ENCODE data around the gene SEZ6L2. TPM values are rescaled to one million over a fixed set of nuclear protein-coding genes. Genes with fewer than 3 reads are reported as not detected.

The SEZ6L2 gene
- total RNA-seq, 1 donor from 2014 or later = 2.1 TPM

DNA sequence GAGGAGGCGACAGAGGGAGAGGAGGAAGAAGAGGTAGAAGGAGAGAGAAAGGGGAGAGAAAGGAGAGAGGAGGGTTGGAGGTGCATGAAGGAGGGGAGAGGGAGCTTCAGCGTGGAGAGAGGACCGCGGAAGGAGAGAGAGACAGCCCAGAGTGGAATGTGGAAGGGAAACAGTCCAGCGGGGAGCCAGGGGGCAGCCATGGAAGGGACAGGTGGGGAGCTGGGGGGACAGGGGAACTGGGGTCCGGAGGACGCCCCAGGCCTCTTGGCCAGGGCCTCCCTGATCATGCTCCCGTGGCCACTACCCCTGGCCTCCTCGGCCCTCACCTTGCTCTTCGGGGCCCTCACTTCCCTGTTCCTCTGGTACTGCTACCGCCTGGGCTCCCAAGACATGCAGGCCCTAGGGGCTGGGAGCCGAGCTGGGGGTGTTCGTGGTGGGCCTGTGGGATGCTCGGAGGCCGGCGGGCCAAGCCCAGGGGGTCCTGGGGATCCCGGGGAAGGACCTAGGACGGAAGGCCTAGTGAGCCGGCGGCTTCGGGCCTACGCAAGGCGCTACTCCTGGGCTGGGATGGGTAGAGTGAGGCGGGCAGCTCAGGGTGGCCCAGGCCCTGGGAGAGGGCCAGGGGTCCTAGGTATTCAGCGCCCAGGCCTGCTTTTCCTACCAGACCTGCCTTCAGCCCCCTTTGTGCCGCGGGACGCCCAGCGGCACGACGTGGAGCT, 1.7 kb upstream of the SEZ6L2 start:
- peaks cover 4 to 8% (median 7%) of the 10 kb centered on the region in 3 donors for H3K4me1 ChIP-seq (ENCODE audit: control insufficient read depth in 3 of 3, insufficient read depth in 3 of 3, low read length in 3 of 3)
- H3K27ac ChIP-seq (ENCODE audit: low read depth, low read length) = no peak overlapping the region
- H3K4me3 ChIP-seq (ENCODE audit: low read length in 3 of 3) = peak overlapping the region in 2 of 3 donors; percentile 22 to 48
- no peaks in the 10 kb centered on the region for H3K9me3 ChIP-seq (ENCODE audit: control insufficient read depth in 3 of 3, low read length in 3 of 3)
- peaks cover 26 to 40% (median 40%) of the 10 kb centered on the region in 3 donors for H3K27me3 ChIP-seq (ENCODE audit: control insufficient read depth in 3 of 3, insufficient read depth in 3 of 3, low read length in 3 of 3)
- no peak overlapping the region for H3K9ac ChIP-seq (ENCODE audit: low read depth in 1 of 3, low read length in 3 of 3)
- H3K36me3 ChIP-seq (ENCODE audit: control insufficient read depth in 3 of 3, insufficient read depth in 3 of 3, low read length in 3 of 3) = no peaks in the 10 kb centered on the region

DNA sequence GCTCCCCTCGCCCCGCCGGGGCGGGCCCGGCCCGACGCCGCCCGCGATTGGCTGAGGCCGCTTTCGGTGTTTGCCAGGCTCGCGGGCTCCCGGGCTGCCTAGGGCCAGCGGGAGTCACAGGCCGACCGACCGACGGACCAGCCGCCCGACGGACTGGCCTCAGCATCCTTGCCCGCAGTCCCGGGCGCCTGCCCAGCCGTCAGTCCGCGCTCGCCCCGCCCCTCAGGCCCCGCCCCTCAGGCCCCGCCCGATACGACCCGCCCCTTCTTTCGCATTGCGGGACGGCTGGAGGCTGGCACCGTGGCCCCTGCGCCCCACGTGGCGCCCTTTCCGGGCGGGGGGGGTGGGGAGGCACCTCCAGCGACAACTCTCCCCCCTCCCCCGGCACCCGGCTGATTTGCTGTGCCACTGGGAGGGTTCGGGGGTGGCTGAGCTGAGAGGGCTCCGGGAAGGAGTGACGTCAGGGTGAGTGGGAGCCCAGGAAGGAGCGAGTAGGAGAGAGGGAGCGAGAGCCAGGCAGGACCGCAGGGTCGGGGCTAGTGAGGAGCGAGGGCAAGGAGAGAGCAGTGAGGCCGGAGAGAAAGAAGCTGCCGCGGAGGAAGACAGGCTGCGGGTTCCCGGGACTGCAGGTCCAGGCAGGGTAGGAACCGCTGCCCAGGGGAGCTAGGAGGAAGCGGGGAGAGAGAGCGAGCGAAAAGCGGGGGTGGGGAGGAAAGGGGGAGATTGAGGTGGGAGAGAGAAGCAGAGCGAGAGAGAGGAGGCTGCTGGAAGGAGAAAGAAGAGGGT, 945 bp upstream of the SEZ6L2 start, which contains the start of gene ASPHD1:
Gene ASPHD1 (plus strand): TSS at position 387 of the 786 bp plus-strand sequence. CDS start 484 bp downstream, outside the sequence.
- Histone ChIP-seq H3K9ac (ENCODE audit: low read depth in 1 of 3, low read length in 3 of 3) (no peak within 1 kb of the TSS), H3K27me3 (ENCODE audit: control insufficient read depth in 3 of 3, insufficient read depth in 3 of 3, low read length in 3 of 3) (peaks cover 26 to 40% (median 40%) of the 10 kb centered on the region in 3 donors), H3K36me3 (ENCODE audit: control insufficient read depth in 3 of 3, insufficient read depth in 3 of 3, low read length in 3 of 3) (no peaks in the 10 kb centered on the region), H3K27ac (ENCODE audit: low read depth, low read length) (no peak within 1 kb of the TSS), H3K4me3 (ENCODE audit: low read length in 3 of 3) (peak within 1 kb of the TSS in 2 of 3 donors; percentile 48 to 63), H3K4me1 (ENCODE audit: control insufficient read depth in 3 of 3, insufficient read depth in 3 of 3, low read length in 3 of 3) (peaks cover 4 to 8% (median 7%) of the 10 kb centered on the region in 3 donors), H3K9me3 (ENCODE audit: control insufficient read depth in 3 of 3, low read length in 3 of 3) (no peaks in the 10 kb centered on the region)

- no peaks in the 10 kb centered on the region for H3K9me3 ChIP-seq (ENCODE audit: control insufficient read depth in 3 of 3, low read length in 3 of 3)
- no peak overlapping the region for H3K4me3 ChIP-seq (ENCODE audit: low read length in 3 of 3)
- no peaks in the 10 kb centered on the region for H3K36me3 ChIP-seq (ENCODE audit: control insufficient read depth in 3 of 3, insufficient read depth in 3 of 3, low read length in 3 of 3)
- no peak overlapping the region for H3K9ac ChIP-seq (ENCODE audit: low read depth in 1 of 3, low read length in 3 of 3)
- peaks cover 26 to 40% (median 37%) of the 10 kb centered on the region in 3 donors for H3K27me3 ChIP-seq (ENCODE audit: control insufficient read depth in 3 of 3, insufficient read depth in 3 of 3, low read length in 3 of 3)
- no peak overlapping the region for H3K27ac ChIP-seq (ENCODE audit: low read depth, low read length)
- peaks cover 4 to 8% (median 7%) of the 10 kb centered on the region in 3 donors for H3K4me1 ChIP-seq (ENCODE audit: control insufficient read depth in 3 of 3, insufficient read depth in 3 of 3, low read length in 3 of 3)
These were observed 390 bp downstream of the SEZ6L2 start for GRCh38 chr16:29898804-29899515.

DNA sequence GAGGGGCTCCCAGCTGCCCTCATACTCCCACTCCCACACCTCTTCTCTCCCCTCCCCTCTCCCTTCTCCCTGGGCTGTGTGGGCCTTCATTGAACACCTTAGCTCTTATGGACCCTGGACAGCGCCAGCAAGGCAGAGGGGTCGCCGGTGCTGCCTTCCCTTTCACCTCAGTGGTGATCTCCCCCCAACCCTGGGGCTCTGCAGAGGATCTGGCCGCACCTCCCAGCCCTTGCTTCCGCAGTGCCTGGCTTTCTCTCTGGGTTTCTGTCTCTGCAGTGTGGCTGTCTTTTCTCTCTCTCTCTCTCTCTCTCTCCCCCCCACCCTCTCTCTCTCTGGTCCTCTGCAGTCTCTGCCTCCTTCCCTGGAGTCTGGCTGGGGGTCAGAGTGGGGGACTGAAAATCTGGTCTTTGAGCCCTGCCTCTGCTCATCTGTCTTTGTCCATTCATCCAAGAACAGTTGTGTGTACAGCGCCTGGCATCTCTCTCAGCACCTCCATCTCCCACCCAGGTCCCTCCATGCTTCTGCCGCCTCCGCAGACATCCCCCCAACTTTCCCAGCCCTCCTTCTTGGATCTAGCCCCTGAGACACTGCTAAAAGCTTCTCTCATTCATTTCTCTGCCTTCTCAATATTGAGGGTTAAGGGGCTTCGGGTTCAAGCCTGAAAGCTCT, 1.1 kb downstream of the SEZ6L2 start:
- H3K9ac ChIP-seq (ENCODE audit: low read depth in 1 of 3, low read length in 3 of 3) = no peak overlapping the region
- H3K4me1 ChIP-seq (ENCODE audit: control insufficient read depth in 3 of 3, insufficient read depth in 3 of 3, low read length in 3 of 3) = peaks cover 4 to 8% (median 7%) of the 10 kb centered on the region in 3 donors
- no peak overlapping the region for H3K27ac ChIP-seq (ENCODE audit: low read depth, low read length)
- H3K9me3 ChIP-seq (ENCODE audit: control insufficient read depth in 3 of 3, low read length in 3 of 3) = no peaks in the 10 kb centered on the region
- H3K4me3 ChIP-seq (ENCODE audit: low read length in 3 of 3) = no peak overlapping the region
- H3K27me3 ChIP-seq (ENCODE audit: control insufficient read depth in 3 of 3, insufficient read depth in 3 of 3, low read length in 3 of 3) = peaks cover 26 to 40% (median 37%) of the 10 kb centered on the region in 3 donors
- H3K36me3 ChIP-seq (ENCODE audit: control insufficient read depth in 3 of 3, insufficient read depth in 3 of 3, low read length in 3 of 3) = no peaks in the 10 kb centered on the region

DNA sequence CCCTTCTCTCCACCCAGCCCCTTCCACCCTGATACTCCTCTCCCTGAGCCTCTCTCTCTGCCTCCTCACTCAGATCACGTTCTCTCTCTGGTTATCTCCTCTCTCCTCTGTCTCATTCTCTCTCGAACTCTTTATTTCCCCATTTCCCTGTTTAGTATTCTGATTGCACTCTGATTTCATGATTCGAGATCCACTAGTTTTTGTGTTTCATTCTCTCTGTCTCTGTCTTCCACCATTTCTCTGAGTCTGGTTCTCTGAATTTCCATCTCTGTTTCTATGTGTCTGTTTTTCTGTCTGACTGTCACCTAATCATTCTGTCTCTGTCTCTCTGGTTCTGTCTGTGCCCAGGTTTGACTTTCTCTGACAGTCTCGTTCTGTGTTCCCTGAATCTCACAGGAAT, 2.0 kb downstream of the SEZ6L2 start:
- Histone ChIP-seq H3K4me3 (ENCODE audit: low read length in 3 of 3) (no peak overlapping the region), H3K9me3 (ENCODE audit: control insufficient read depth in 3 of 3, low read length in 3 of 3) (no peaks in the 10 kb centered on the region), H3K27ac (ENCODE audit: low read depth, low read length) (no peak overlapping the region), H3K27me3 (ENCODE audit: control insufficient read depth in 3 of 3, insufficient read depth in 3 of 3, low read length in 3 of 3) (peaks cover 26 to 40% (median 37%) of the 10 kb centered on the region in 3 donors), H3K4me1 (ENCODE audit: control insufficient read depth in 3 of 3, insufficient read depth in 3 of 3, low read length in 3 of 3) (peaks cover 4 to 8% (median 7%) of the 10 kb centered on the region in 3 donors), H3K36me3 (ENCODE audit: control insufficient read depth in 3 of 3, insufficient read depth in 3 of 3, low read length in 3 of 3) (no peaks in the 10 kb centered on the region), H3K9ac (ENCODE audit: low read depth in 1 of 3, low read length in 3 of 3) (no peak overlapping the region)

- H3K9me3 ChIP-seq (ENCODE audit: control insufficient read depth in 3 of 3, low read length in 3 of 3) = no peaks in the 10 kb centered on the region
- H3K4me1 ChIP-seq (ENCODE audit: control insufficient read depth in 3 of 3, insufficient read depth in 3 of 3, low read length in 3 of 3) = peaks cover 4 to 8% (median 7%) of the 10 kb centered on the region in 3 donors
- H3K27me3 ChIP-seq (ENCODE audit: control insufficient read depth in 3 of 3, insufficient read depth in 3 of 3, low read length in 3 of 3) = peaks cover 26 to 39% (median 36%) of the 10 kb centered on the region in 3 donors
- no peak overlapping the region for H3K4me3 ChIP-seq (ENCODE audit: low read length in 3 of 3)
- no peaks in the 10 kb centered on the region for H3K36me3 ChIP-seq (ENCODE audit: control insufficient read depth in 3 of 3, insufficient read depth in 3 of 3, low read length in 3 of 3)
- no peak overlapping the region for H3K27ac ChIP-seq (ENCODE audit: low read depth, low read length)
- H3K9ac ChIP-seq (ENCODE audit: low read depth in 1 of 3, low read length in 3 of 3) = no peak overlapping the region
These were observed 2.5 kb downstream of the SEZ6L2 start for GRCh38 chr16:29896841-29897240.

DNA sequence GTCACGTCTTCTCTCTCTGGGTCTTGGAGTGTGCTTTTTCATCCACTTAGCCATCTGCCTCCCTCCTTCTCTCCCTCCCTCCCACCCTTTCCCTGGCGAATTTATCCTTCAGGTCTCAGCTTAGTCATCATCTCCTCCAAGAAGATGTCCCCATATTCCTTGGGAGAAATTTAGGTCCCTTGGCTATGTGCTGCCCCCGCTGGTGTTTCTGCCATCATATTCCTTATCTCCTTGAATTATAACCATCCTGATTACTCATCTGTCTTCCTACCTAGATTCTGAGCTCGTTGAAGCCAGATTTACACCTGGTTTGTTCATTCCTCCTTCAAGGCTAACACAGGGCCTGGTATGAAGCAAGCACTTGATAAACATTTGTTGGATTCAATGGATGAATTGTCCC, 5.0 kb downstream of the SEZ6L2 start:
- H3K9me3 ChIP-seq (ENCODE audit: control insufficient read depth in 3 of 3, low read length in 3 of 3) = no peaks in the 10 kb centered on the region
- no peak overlapping the region for H3K4me3 ChIP-seq (ENCODE audit: low read length in 3 of 3)
- H3K9ac ChIP-seq (ENCODE audit: low read depth in 1 of 3, low read length in 3 of 3) = no peak overlapping the region
- H3K27me3 ChIP-seq (ENCODE audit: control insufficient read depth in 3 of 3, insufficient read depth in 3 of 3, low read length in 3 of 3) = peaks cover 14 to 27% (median 17%) of the 10 kb centered on the region in 3 donors
- H3K27ac ChIP-seq (ENCODE audit: low read depth, low read length) = no peak overlapping the region
- no peaks in the 10 kb centered on the region for H3K36me3 ChIP-seq (ENCODE audit: control insufficient read depth in 3 of 3, insufficient read depth in 3 of 3, low read length in 3 of 3)
- no peaks in the 10 kb centered on the region for H3K4me1 ChIP-seq (ENCODE audit: control insufficient read depth in 3 of 3, insufficient read depth in 3 of 3, low read length in 3 of 3)

DNA sequence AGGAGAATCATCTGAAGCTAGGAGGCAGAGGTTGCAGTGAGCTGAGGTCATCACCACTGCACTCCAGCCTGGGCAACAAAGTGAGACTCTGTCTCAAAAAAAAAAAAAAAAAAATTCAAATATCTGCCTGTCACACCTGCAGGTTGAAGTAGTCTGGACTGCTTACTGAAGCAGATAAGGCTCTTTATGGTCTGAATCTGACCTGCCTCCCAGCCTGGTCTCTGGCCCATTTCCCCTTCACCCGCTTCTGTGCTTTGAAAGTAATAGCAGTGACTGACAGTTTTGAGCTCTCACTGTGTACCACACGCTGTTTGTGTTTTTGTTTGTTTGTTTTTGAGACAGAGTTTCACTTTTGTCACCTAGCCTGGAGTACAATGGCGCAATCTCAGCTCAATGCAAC, 5.8 kb downstream of the SEZ6L2 start:
- Histone ChIP-seq H3K9ac (ENCODE audit: low read depth in 1 of 3, low read length in 3 of 3) (no peak overlapping the region), H3K4me1 (ENCODE audit: control insufficient read depth in 3 of 3, insufficient read depth in 3 of 3, low read length in 3 of 3) (no peaks in the 10 kb centered on the region), H3K4me3 (ENCODE audit: low read length in 3 of 3) (no peak overlapping the region), H3K27me3 (ENCODE audit: control insufficient read depth in 3 of 3, insufficient read depth in 3 of 3, low read length in 3 of 3) (peaks cover 11 to 21% (median 14%) of the 10 kb centered on the region in 3 donors), H3K9me3 (ENCODE audit: control insufficient read depth in 3 of 3, low read length in 3 of 3) (no peaks in the 10 kb centered on the region), H3K27ac (ENCODE audit: low read depth, low read length) (no peak overlapping the region), H3K36me3 (ENCODE audit: control insufficient read depth in 3 of 3, insufficient read depth in 3 of 3, low read length in 3 of 3) (no peaks in the 10 kb centered on the region)

- H3K9me3 ChIP-seq (ENCODE audit: control insufficient read depth in 3 of 3, low read length in 3 of 3) = no peaks in the 10 kb centered on the region
- no peak overlapping the region for H3K27ac ChIP-seq (ENCODE audit: low read depth, low read length)
- H3K36me3 ChIP-seq (ENCODE audit: control insufficient read depth in 3 of 3, insufficient read depth in 3 of 3, low read length in 3 of 3) = no peaks in the 10 kb centered on the region
These were observed 6.9 kb downstream of the SEZ6L2 start for GRCh38 chr16:29892458-29892813.

More at GRCh38 chr16:29892458-29892813, 6.9 kb downstream of the SEZ6L2 start:
- peaks cover under 1 to 19% (median 6%) of the 10 kb centered on the region in 3 donors for H3K27me3 ChIP-seq (ENCODE audit: control insufficient read depth in 3 of 3, insufficient read depth in 3 of 3, low read length in 3 of 3)
- no peaks in the 10 kb centered on the region for H3K4me1 ChIP-seq (ENCODE audit: control insufficient read depth in 3 of 3, insufficient read depth in 3 of 3, low read length in 3 of 3)
- no peak overlapping the region for H3K4me3 ChIP-seq (ENCODE audit: low read length in 3 of 3)
- H3K9ac ChIP-seq (ENCODE audit: low read depth in 1 of 3, low read length in 3 of 3) = no peak overlapping the region

Data from skeletal muscle tissue (tissue), 4 donors.